Fibroblast of the aortic adventitia (primary cell): ENCODE measurements around the gene NANP. TPM values are rescaled to one million over a fixed set of nuclear protein-coding genes. Genes with fewer than 3 reads are reported as not detected.

Experiments used
- DNase-seq: peaks from one replicate; pipeline ENCODE4 v3.0.0-alpha.2; 2010; ENCODE audit warnings: low read depth
- H3K4me3 ChIP-seq: 2 replicates; pipeline ENCODE4 v1.5.1; 2011; ENCODE audit warnings: low read depth, mild to moderate bottlenecking, control low read depth, low read length, moderate library complexity
- total RNA-seq: library from RNA; depleted of rRNA; stranded (reverse); fragments of >200 nt; gene quantifications from 2 replicates; pipeline ENCODE4 v1.2.3, GENCODE V29; 2012; ENCODE audit warnings: low replicate concordance
- TF ChIP-seq, protein P1 (sequence below): IDR thresholded peaks from 2 replicates; pipeline ENCODE4 v1.5.1; 2011; ENCODE audit warnings: mild to moderate bottlenecking, low read length, control low read depth, inconsistent platforms; ENCODE audit not compliant: insufficient read depth

The NANP gene
- total RNA-seq, 1 donor = 13.7 TPM

DNA sequence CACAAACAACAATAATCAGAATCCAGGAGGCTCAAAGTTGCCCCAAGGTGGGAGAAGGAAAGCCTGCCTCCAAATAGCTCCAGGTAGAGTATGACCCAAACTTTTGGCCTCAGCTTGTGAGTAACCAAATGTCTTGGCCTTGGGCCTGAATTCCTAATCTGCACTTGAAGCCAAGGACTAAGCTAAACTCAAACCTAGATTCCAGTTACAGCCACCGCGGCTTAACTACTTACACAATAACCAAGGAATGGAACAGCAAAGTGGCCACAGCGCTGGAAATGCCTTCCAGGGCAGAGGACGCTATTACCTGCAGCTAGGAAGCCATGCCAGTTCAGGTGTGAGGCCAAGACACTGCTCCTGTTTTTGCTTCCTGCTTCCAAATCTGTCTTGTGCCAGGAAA is 43.1 kb downstream of the NANP start:
- H3K4me3 ChIP-seq = no peak overlapping the region
- peak; percentile 72 for DNase-seq
- TF ChIP-seq, protein P1, sequence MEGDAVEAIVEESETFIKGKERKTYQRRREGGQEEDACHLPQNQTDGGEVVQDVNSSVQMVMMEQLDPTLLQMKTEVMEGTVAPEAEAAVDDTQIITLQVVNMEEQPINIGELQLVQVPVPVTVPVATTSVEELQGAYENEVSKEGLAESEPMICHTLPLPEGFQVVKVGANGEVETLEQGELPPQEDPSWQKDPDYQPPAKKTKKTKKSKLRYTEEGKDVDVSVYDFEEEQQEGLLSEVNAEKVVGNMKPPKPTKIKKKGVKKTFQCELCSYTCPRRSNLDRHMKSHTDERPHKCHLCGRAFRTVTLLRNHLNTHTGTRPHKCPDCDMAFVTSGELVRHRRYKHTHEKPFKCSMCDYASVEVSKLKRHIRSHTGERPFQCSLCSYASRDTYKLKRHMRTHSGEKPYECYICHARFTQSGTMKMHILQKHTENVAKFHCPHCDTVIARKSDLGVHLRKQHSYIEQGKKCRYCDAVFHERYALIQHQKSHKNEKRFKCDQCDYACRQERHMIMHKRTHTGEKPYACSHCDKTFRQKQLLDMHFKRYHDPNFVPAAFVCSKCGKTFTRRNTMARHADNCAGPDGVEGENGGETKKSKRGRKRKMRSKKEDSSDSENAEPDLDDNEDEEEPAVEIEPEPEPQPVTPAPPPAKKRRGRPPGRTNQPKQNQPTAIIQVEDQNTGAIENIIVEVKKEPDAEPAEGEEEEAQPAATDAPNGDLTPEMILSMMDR = no peak

DNA sequence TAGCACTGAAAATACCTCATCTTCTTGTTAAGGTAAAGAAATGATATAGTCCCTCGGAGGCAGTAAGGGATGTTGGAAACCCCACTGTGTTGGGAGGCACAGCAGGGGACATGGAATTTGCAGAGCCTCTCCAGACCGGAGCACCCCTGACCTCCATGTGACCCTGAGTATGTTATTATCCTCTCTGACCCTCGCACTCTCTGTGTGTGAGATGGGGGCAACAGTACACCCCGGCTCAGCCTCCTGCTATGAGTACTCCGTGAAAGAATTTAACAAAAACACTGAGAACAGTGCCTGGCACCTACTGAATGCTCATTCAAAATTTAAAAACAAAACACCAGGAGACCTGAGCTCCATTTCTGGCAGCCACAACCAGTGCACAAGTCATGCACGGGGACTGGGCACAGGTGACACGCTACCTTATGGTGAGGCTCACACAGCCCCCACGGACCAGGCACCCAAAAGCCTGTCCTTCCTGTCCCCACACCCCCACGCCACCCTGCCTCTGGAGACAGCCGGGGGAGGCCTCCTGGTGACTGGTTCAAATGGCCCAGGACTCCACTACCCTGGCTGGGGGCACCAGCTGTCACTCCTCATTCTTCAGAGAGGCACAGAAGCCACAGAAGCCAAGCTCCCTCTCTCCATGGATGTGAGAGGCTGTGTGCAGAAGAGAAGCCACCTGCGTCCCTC is 44.6 kb downstream of the NANP start:
- DNase-seq = no peak
- H3K4me3 ChIP-seq = no peak overlapping the region
- TF ChIP-seq, protein P1 = no peak

DNA sequence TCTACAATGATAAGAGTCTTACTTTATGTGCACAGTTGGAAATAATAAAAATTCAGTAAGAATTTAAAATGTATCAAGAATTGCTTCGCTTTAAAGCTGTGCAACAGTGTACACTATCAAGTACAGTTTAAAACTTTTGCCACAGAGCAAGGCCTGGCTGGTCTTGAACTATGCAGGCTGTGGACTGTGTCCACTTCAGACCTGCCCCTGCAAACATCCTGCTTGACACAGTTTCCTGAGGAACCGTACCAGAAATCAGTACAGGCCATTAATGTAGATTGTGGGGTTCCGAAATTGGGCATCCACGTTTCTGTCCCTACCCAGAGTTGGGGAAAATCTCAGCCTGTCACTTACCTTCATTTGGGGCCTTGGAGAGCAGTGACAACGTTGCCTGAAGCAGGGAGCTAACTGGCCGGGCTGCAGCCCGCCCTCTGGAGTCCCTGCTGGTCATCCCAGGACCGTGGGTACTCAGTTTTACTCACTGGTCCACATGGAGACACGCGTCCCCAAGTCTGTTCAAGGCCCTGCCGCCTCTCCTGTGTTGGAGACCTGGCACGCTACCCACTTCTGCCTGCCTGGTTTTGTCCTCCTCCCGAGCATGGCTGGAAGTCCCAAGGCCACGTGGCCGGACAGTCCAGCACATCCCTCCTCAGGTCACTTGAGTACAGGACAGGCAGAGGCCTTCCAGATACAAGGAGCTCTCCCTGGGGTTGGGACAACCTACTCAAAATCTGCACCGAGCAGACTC is 46.9 kb downstream of the NANP start:
- TF ChIP-seq, protein P1 = no peak
- no peak for DNase-seq
- H3K4me3 ChIP-seq = no peak overlapping the region

DNA sequence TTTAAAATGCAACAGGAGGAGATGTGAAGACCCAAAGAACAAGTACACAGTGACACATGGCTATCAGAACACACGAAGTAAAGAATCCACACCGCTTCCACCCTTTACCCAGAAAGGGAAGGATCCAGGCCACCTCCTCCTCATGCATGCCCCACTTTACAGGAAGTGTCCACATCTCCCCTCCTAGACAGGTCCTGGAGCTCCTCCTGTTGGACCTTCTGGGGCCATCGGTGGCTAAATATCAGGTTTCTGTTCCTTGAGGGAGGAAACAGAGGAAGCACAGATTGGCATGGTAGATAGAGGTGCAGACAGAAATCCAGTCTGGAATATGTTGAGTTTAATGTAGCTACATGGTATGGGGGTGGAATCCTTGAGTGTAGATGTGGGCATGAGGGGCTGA is 49.4 kb downstream of the NANP start:
- H3K4me3 ChIP-seq = no peak overlapping the region
- DNase-seq = peak; percentile 49
- TF ChIP-seq, protein P1 = peak; percentile 45

DNA sequence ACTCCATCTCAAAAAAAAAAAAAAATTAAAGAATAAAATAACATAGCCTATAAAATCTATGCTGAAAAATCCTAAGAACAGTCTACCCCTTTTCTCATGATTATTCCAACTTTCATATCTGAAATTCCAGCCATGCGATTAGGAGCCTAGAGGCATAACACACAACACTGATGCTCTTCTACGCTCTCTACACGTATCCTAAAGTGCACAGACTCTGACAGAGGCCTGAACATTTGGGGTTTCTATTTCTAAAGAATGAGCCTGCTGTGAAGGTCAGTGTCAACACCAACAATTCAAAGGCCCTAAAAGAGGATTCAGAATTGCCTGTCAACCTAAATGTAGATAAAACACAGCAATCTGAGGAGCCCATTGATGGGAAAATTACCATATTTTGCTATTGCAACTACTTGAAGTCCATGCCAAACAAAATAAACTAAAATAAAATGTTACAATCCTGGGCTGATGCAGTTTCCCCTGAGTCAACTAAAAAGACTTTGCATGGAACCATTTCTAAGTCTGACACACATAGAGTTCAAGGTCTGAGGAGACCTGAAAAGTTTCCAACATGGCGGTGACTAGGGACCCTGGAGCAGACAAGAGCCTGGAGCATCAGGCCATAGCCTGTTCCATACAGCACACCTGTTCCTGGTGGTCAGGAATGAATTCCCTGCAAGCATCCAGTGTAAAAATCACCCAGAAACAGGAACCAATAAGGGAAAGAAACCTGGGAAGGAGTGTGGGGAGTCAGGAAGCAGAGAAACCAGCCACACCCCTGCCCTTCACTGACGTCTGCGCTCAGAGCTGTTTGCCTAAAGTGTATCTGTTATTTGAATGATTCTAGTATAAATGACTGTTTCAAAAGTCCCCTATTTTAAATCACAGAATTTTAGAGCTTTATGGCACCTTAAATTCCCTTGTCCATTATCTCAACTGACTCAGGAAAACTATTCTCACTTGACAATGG is 50.2 kb downstream of the NANP start:
- TF ChIP-seq, protein P1 = no peak
- H3K4me3 ChIP-seq = no peak overlapping the region
- peak; percentile 88 for DNase-seq

DNA sequence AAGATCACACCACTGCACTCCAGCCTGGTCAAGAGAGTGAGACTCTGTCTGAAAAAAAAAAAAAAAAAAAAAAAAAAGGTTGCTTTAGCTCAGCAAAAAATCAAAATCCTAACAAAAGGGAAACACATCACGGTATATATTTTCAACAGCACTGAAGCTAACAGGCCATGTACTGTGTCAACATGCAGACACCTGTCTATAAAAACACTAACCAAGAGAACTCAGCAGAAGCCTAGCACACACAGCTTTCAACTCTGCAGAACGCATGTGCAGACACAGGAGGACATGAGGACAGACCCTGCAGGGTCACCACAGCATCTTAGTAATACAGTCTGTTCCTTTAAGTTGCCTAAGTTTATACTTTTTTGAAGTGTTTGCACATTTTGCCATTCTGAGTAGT is 52.0 kb downstream of the NANP start:
- no peak for DNase-seq
- no peak overlapping the region for H3K4me3 ChIP-seq
- TF ChIP-seq, protein P1 = no peak
